ENCODE results near the gene IL5RA.
A peak's percentile ranks its signal among the peaks of the same experiment; 100 is the strongest.

Gene IL5RA, protein sequence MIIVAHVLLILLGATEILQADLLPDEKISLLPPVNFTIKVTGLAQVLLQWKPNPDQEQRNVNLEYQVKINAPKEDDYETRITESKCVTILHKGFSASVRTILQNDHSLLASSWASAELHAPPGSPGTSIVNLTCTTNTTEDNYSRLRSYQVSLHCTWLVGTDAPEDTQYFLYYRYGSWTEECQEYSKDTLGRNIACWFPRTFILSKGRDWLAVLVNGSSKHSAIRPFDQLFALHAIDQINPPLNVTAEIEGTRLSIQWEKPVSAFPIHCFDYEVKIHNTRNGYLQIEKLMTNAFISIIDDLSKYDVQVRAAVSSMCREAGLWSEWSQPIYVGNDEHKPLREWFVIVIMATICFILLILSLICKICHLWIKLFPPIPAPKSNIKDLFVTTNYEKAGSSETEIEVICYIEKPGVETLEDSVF

GRCh38 chr3:3110299-3110630 is at the start of gene IL5RA:
Gene IL5RA (minus strand): TSS chr3:3110374. CDS start chr3:3104984, 5,390 bp downstream.
- no peak for DNase-seq

- DNase-seq, result no peak
These were observed 47.3 kb upstream of the IL5RA start for GRCh38 chr3:3157484-3157883.

GRCh38 chr3:3154879-3155610 is 44.9 kb upstream of the IL5RA start:
- DNase-seq, result no peak

DNA sequence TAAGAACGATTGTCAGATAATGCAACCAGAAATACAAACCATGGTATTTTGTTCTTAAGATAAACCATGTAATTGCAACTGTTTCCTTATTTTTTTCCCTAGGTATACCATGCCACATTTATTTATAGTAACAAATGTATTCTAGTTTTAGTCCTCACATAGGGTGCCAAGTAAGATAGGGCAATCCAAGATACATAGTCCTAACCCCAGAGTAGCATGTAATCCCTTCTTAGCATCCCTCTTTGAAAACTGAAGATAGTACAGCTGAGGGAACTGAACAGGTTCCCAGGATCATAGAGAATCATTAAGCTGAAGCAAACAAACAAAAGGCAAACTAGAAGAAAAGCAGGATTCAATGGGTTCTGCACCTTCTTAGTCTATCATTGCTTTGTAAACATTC is 41.3 kb upstream of the IL5RA start:
- no peak for DNase-seq

GRCh38 chr3:3149560-3149959 is 39.4 kb upstream of the IL5RA start:
- DNase-seq, result no peak

- DNase-seq, result no peak
These were observed 35.7 kb upstream of the IL5RA start for GRCh38 chr3:3145831-3146230.

- DNase-seq, result no peak
These were observed 31.8 kb upstream of the IL5RA start for GRCh38 chr3:3141939-3142338.

DNA sequence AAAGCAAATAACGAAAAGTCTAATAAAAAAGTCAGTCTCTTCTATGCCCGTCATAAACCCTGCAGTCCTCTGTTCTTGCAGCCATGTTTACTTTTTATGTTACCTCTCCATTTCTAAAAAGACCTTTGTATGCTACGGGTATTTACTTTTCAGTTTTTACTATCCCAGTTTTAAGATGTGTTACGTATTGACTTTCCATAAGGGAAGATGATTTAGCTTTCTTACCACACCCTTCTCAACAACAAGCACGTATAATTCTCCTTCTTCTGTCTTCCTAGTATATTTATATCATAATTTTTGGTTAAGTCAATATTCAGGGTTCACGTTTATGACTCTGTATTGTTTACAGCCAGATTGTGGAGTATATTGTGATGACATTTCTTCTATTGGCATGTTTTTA is 27.4 kb upstream of the IL5RA start:
- DNase-seq, result no peak

DNA sequence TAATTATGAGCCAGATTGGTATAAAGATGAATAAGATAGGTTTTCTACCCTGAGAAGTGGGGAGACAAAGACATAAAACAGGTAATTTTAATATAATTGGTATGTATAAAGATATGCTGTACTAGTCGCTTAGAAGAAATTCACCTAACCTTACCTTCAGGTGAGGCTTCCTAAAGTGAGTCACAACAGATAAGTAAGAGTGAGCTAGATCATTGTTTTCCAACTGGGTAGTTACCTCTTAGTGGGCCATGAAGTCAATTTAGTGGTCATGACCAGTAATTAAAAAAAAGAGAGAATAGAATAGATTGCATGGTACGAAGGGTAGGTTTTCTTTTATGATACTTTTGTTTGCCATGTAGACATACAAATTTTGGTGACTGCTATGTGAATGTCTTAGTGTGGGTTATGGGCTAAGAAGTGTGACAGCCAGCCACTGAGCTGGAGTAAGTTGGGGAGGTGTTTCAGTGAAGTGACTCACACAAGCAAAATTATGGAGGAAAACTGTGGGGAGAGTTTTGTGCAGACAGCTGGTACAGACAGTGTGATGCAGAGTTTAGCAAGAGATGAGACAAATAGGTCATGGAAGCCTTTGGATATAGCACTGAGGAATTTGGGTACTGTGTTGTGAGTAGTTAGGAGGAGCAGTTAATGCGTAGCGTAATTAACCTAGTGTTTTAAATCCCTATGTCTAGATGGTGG is 24.7 kb upstream of the IL5RA start:
- no peak for DNase-seq

- DNase-seq, result no peak
These were observed 23.3 kb upstream of the IL5RA start for GRCh38 chr3:3133500-3133899.

- no peak for DNase-seq
These were observed 19.4 kb upstream of the IL5RA start for GRCh38 chr3:3129579-3129978.

- peak; percentile 46 to 58 for DNase-seq
These were observed 17.3 kb upstream of the IL5RA start for GRCh38 chr3:3127432-3128010.

GRCh38 chr3:3126477-3127431 is 16.6 kb upstream of the IL5RA start, which contains the start of gene TRNT1:
Gene TRNT1 (plus strand): TSS chr3:3126940. CDS start chr3:3129041, 2,101 bp downstream.
- DNase-seq, result peak; percentile 95 to 96

DNA sequence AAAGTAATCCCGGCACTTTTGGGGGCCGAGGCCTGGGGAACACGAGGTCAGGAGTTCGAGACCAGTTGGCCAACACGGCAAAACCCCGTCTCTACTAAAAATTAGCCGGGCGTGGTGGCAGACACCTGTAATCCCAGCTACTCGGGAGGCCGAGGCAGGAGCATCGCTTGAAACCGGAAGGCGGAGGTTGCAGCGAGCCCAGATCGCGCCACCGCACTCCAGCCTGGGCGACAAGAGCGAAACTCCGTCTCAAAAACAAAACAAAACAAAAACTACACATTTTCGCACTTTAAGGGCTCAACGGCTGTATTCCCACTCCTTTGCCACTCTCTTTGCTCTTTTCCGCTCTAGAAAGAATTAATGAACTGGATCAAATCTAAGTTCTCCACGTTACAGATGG is 15.8 kb upstream of the IL5RA start:
- no peak for DNase-seq

DNA sequence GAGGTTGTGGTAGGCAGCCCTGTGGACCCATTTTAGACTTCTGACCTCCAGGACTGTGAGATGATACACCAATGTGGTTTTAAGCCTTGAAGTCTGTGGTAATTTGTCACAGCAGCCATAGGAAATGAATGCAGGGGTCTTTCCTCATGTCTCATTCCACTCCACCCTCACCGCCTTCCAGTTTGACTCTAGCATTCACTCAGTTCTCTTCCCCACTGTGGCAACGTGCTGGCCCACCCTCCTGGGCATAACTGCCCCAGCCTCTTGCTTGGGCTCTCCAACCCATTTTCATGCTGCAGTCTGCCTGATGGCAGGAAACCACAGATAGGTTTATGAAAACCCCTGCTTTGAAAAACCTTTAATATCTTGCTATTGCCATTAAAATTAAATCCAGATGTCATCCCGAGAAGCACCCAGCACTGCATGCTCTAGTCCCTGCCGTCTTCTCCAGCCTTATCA is 9.2 kb upstream of the IL5RA start:
- DNase-seq, result peak; percentile 17 to 18

GRCh38 chr3:3117651-3118050 is 7.5 kb upstream of the IL5RA start:
- DNase-seq, result no peak

GRCh38 chr3:3113042-3113709 is 3.0 kb upstream of the IL5RA start:
- DNase-seq, result no peak

GRCh38 chr3:3110749-3111361 is 681 bp upstream of the IL5RA start:
- no peak for DNase-seq

GRCh38 chr3:3109407-3110298 is 521 bp downstream of the IL5RA start:
- no peak for DNase-seq

DNA sequence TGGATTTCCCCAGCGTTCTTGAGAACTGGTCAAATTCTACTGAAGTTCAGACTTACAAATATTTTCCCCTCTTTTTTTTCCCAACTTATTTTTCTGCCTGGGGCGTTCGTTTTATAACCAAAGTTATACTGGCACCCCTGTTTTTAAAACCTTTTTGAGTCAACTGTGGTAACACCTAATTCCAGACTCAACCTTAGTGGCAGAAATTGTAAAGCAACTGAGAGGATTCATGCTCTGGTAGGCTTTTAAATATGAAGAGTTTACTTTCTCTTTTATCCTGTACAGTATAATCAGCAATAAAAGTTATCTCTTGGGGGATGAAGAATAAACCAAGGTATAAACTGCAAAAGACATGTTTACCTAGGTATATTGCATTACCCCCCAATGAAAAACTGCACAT is 2.3 kb downstream of the IL5RA start:
- no peak for DNase-seq
